Measurements from ENCODE around the gene FYN.

The FYN gene

DNA sequence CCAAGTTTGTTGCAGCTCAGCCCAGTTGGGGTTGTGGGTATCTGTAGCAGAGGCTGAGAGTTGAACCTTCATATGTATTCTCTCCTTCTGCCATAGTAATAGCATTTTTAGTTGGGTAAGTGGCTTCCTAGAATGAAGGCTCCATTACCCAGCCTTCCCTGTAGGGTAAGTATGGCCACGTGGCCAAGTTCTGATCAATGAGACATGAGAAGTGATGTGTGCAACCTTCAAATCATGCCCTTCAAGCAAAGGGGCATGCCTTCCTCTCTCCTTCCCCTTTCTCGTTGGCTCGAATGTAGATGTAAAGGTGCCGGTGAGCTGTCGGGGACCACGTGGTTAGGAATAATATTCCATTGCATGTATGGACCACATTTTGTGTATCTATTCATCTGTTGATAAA, 254.8 kb downstream of the FYN start:
- no peak for DNase-seq

DNA sequence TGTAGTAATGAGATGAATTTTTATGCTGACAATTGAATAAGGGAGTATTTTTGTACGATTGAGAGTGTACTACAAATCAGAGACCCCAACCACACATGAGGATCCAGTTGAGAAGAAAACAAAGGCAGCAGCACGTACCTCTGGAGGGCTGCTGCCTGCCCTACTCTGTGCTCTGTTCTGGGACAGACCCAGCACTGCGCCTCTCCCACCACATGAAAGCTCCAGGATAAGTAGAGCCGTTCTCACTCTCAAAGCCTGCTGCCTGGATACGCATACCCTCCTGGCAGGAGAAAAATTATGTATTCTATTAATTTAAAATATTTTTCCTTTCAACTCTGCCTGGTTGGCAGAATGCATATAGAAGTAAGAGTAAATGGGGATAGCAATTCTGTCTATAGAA, 256.1 kb downstream of the FYN start:
- no peak for DNase-seq

DNA sequence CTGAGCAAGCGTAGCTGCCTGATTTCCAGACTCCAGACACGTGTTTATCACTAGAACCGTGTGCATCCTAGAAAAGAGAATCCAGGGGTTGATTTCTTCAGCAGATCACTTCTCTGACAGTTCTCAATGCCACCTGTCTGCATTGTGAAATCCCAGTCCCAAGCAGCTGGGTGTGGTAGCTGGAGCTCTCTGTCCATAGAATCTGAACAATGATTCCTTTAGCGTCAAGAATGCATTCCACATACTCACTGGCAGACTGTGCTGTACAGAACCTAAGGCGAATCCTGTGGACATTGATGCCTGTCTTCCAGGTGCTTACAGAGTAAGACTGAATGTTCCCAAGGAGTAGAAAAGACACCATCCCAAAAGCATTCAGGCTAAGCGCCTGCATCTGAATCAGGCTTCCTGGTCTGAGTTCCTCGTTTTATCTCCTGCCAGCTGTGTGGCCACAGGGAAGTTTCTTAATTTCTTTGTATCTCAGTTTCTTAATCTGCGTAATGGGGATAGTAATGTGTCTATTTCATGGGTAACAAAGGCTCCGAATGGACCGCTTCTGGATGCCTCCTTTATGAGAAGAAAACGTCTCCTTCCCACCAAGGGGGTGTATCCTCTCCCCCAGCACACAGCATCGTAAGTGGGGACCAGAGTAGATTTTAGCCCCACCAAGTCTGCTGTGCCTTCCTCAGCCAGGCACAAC, 257.2 kb downstream of the FYN start:
- DNase-seq = no peak

DNA sequence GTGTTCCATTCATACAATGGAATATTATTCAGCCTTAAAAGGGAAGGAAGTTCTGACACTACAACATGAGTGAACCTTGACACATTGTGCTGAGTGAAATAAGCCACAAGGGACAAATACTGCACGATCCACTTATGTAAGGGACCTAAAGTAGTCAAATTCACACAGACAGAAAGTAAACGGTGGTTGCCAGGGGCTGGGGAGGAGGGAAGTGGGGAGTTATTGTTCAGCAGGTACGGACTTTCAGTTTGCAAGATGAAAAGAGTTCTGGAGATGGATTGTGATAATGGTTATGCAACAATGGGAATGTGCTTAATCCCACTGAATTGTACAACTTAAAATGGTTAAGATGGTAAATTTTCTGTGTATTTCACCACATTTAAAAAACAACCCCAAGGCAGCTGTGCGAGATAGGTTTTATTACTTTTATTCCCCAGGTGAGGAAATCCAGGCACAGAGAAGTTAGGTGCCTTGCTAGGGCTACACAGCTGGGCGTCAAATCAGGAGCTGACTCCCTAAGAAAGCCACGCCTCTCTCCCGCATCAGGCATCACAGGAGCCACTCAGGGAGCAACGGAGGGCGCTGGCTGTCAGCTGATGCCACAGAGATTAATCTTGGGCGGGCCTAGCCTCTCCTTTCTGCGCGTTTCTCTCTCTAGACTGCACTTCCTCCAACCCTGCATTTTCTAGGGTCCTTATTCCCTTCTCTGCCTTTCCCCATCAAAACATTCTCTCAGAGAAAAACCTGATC, 258.2 kb downstream of the FYN start:
- no peak for DNase-seq

DNA sequence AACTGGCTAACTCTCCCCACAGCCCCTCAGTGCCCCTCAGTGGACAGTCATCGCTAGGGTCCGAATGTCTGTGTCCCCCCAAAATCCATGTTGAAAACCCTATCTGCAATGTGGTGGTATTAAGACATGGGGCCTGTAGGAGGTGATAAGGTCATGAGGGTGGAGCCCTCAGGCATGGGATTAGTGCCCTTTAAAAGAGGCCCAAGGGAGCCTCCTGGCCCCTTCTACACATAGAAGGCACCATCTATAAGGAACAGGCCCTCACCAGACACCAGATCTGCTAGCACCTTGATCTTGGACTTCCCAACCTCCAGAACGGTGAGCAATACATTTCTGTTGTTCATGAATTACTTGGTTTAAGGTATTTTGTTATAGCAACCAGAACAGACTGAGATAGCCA, 260.9 kb downstream of the FYN start:
- no peak for DNase-seq

DNA sequence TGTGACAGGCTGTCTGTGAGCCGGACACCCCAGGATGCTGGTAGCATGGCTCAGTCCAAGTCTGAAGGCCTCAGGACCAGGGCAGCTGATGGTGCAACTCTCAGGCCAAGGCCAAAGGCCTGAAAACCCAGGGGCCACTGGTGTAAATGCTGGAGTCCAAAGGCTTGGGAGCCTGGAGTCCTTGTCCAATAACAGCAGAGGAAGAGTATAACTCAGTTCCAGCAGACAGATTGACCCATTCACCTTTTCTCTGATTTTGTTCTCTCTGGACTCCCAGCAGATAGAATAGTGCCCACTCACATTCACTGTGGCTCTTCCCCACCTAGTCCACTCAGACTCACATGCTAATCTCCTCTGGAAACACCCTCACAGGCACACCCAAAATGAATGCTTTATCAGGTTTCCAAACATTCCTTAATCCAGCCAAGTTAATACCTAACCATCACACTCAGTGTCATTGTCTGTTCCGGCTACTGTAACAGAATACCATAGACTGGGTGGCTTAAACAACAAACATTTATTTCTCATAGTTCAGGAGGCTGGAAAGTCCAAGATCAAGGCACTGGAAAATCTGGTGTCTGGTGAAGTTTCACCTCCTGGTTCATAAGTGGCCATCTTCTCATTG, 262.6 kb downstream of the FYN start:
- no peak for DNase-seq

All from NCI-H510A treated with DMSO at 0.1 percent for 48 hours (cell line).